ENCODE data around the gene WDR27. TPM values are rescaled to one million over a fixed set of nuclear protein-coding genes. Genes with fewer than 3 reads are reported as not detected.

WDR27 gene
- total and polyA plus RNA-seq, 10 of the 15 experiments (the other 5 are each of a cell fraction or from before 2014, with no cell fraction given), result 1.9 to 33.2 (median 19.0) TPM

GRCh38 chr6:169723200-169723909 is 21.5 kb upstream of the WDR27 start:
- Histone ChIP-seq H3K4me3 (peak overlapping the region; percentile 85), H4K20me1 (ENCODE audit: control insufficient read depth, insufficient read depth) (no peaks in the 10 kb centered on the region), H3K27ac (ENCODE audit: control insufficient read depth, insufficient read depth) (peak overlapping the region; percentile 38), H3K4me2 (ENCODE audit: control insufficient read depth, insufficient read depth) (peak overlapping the region; percentile 99), H3K36me3 (ENCODE audit: control insufficient read depth in 2 of 2, insufficient read depth in 2 of 2, low read length in 1 of 2) (no peaks in the 10 kb centered on the region; a peak in 1 of 4 replicates), H3K4me1 (ENCODE audit: control insufficient read depth, insufficient read depth, low read length) (peaks cover 5% of the 10 kb centered on the region), H3K9ac (ENCODE audit: control insufficient read depth, insufficient read depth, low read length) (peak overlapping the region; percentile 76), H3K79me2 (ENCODE audit: control insufficient read depth, insufficient read depth, low read length) (peaks cover 40% of the 10 kb centered on the region), H3K9me3 (replicated peaks; ENCODE audit: control insufficient read depth, insufficient read depth, low read length) (no peaks in the 10 kb centered on the region), H2AFZ (ENCODE audit: control insufficient read depth, low read depth, low read length) (peak overlapping the region; percentile 55), H3K27me3 (replicated peaks in 1 of 2; ENCODE audit: control insufficient read depth in 2 of 2, insufficient read depth in 2 of 2, low read length in 1 of 2) (no peaks in the 10 kb centered on the region)
- BruUV-seq (replicated peaks), result no TSS peak
- intact Hi-C loops (cut with micrococcal nuclease; ENCODE audit: unreplicated experiment) (loop anchor here (10.0 kb wide), 1 partner anchor 581 kb away; the partner anchor contains the start of gene FAM120B), in situ Hi-C loops (cut with MboI) (no loop called here)
- ATAC-seq (peak; percentile 62), DNase-seq (ENCODE audit: low read depth, low spot score) (no peak), FAIRE-seq (peak; percentile 7)
- SMC1A ChIA-PET (ENCODE audit: uncharacterized antibody, unreplicated experiment), result interaction anchor here (0.7 to 2.5 kb wide), 4 partner anchors 13 to 27 kb away, joined by 3 to 14 read pairs (median 8); partner anchors contain the start of genes C6orf120 and WDR27
- POLR2A ChIA-PET, result interaction anchor here (1.0 to 3.2 kb wide), 2 partner anchors 20 to 28 kb away, joined by 4 to 32 read pairs; partner anchors contain the start of genes C6orf120, DYNLT2, ERMARD and WDR27
- WGBS (ENCODE audit: insufficient coverage, insufficient replicate concordance, low lambda C conversion rate, missing lambda C conversion rate), result under 1% methylated on average over 64 of the region's 70 CpGs
- RAD21 ChIA-PET (ENCODE audit: unreplicated experiment), result interaction anchor here (0.7 to 1.1 kb wide), 2 partner anchors 13 to 22 kb away, joined by 3 read pairs; partner anchors contain the start of genes C6orf120 and WDR27
- CTCF ChIA-PET, result interaction anchor here (1.8 kb wide), 1 partner anchor 19 kb away, joined by 6 read pairs; no protein-coding TSS in a partner anchor
- TF ChIP-seq DPF2 (IDR thresholded peaks at IDR 0.05), result peak; percentile 45
- no peak for TF ChIP-seq CUX1 (IDR thresholded peaks at IDR 0.05; ENCODE audit: insufficient replicate concordance, low read depth, low read length)
- TF ChIP-seq BACH1 (IDR thresholded peaks at IDR 0.05; ENCODE audit: borderline replicate concordance), result 0 out of 2 replicates have a peak, but pooled peaks have one; percentile 50
- peak; percentile 23; the same call in 1 of the 2 replicates for TF ChIP-seq MTA2 (IDR thresholded peaks at IDR 0.05; ENCODE audit: low read depth)
- no peak for TF ChIP-seq ETV6 (conservative IDR thresholded peaks at IDR 0.05 in 1 of 2, IDR thresholded peaks at IDR 0.05 in 1 of 2; ENCODE audit: borderline replicate concordance in 1 of 2, low read depth in 1 of 2)
- TF ChIP-seq JUNB (IDR thresholded peaks at IDR 0.05), result no peak
- no peak for TF ChIP-seq ZNF622 (IDR thresholded peaks at IDR 0.05)
- peak; percentile 58 for TF ChIP-seq GABPA (IDR thresholded peaks at IDR 0.05; ENCODE audit: low read depth)
- TF ChIP-seq LARP7 (IDR thresholded peaks at IDR 0.05), result peak; percentile 71
- TF ChIP-seq E4F1 (IDR thresholded peaks at IDR 0.05; ENCODE audit: borderline replicate concordance, partially characterized antibody), result no peak
- TF ChIP-seq NKRF (conservative IDR thresholded peaks at IDR 0.05), result peak; percentile 77
- TF ChIP-seq IKZF1 (conservative IDR thresholded peaks at IDR 0.05), result 0 out of 2 replicates have a peak, but pooled peaks have one; percentile 72
- TF ChIP-seq RB1 (IDR thresholded peaks at IDR 0.05; ENCODE audit: borderline replicate concordance), result peak; percentile 76; the same call in 1 of the 2 replicates
